Mucosa of rectum (tissue), 2 donors: ENCODE results near the gene TBC1D2.
"Not testable (repeated sequence)": the region's sequence is repeated elsewhere in the genome, so short reads cannot be mapped to it uniquely, and the experiment has no call there.

Source experiments
- H3K27ac ChIP-seq, 2 donors: one replicate each; pipeline ENCODE4 v1.7.0; 2013; ENCODE audit warnings: inconsistent platforms in 2 of 2, low read depth in 2 of 2, low read length in 2 of 2
- H3K27me3 ChIP-seq, 2 donors: one replicate each; pipeline ENCODE4 v1.7.0; 2013; ENCODE audit warnings: low read length in 2 of 2; ENCODE audit not compliant: control insufficient read depth in 2 of 2, insufficient read depth in 2 of 2
- H3K36me3 ChIP-seq, 2 donors: one replicate each; pipeline ENCODE4 v1.7.0; 2013; ENCODE audit warnings: low read length in 2 of 2; ENCODE audit not compliant: control insufficient read depth in 2 of 2, insufficient read depth in 2 of 2
- H3K4me1 ChIP-seq, 2 donors: one replicate each; pipeline ENCODE4 v1.7.0; 2013; ENCODE audit warnings: low read length in 2 of 2, mild to moderate bottlenecking in 1 of 2; ENCODE audit not compliant: control insufficient read depth in 2 of 2, insufficient read depth in 2 of 2
- H3K4me3 ChIP-seq, 2 donors: one replicate each; pipeline ENCODE4 v1.7.0; 2013; ENCODE audit warnings: low read length in 2 of 2
- H3K9ac ChIP-seq, 2 donors: one replicate each; pipeline ENCODE4 v1.7.0; 2013; ENCODE audit warnings: low read length in 2 of 2, low read depth in 1 of 2, mild to moderate bottlenecking in 1 of 2
- H3K9me3 ChIP-seq, 2 donors: one replicate each; pipeline ENCODE4 v1.7.0; 2013; ENCODE audit warnings: low read length in 2 of 2; ENCODE audit not compliant: control insufficient read depth in 2 of 2
- donor health status: healthy.
- donor health status: Normal muscosa, but diverticular disease.

The TBC1D2 gene

GRCh38 chr9:98276907-98277469 is 21.5 kb upstream of the TBC1D2 start:
- peaks cover 5 to 6% of the 10 kb centered on the region in 2 donors for H3K27me3 ChIP-seq
- H3K36me3 ChIP-seq: no peaks in the 10 kb centered on the region
- H3K27ac ChIP-seq: no peak overlapping the region
- no peak overlapping the region for H3K9ac ChIP-seq
- H3K4me3 ChIP-seq: no peak overlapping the region
- H3K4me1 ChIP-seq: no peaks in the 10 kb centered on the region
- no peaks in the 10 kb centered on the region for H3K9me3 ChIP-seq

- peaks cover under 1 to 6% of the 10 kb centered on the region in 2 donors for H3K27me3 ChIP-seq
- H3K9me3 ChIP-seq: no peaks in the 10 kb centered on the region
- no peak overlapping the region for H3K9ac ChIP-seq
- H3K4me3 ChIP-seq: no peak overlapping the region
- H3K27ac ChIP-seq: no peak overlapping the region
- no peaks in the 10 kb centered on the region for H3K4me1 ChIP-seq
- no peaks in the 10 kb centered on the region for H3K36me3 ChIP-seq
These were observed 19.7 kb upstream of the TBC1D2 start for GRCh38 chr9:98275159-98275558.

- Histone ChIP-seq H3K27me3 (peaks cover 0 to 6% of the 10 kb centered on the region in 2 donors), H3K4me1 (no peaks in the 10 kb centered on the region), H3K27ac (no peak overlapping the region), H3K9ac (no peak overlapping the region), H3K36me3 (no peaks in the 10 kb centered on the region), H3K9me3 (no peaks in the 10 kb centered on the region), H3K4me3 (no peak overlapping the region)
These were observed 16.6 kb upstream of the TBC1D2 start for GRCh38 chr9:98272083-98272482.

- peaks cover 0 to 4% of the 10 kb centered on the region in 2 donors for H3K27me3 ChIP-seq
- H3K9me3 ChIP-seq: no peaks in the 10 kb centered on the region
- no peak overlapping the region for H3K4me3 ChIP-seq
- H3K36me3 ChIP-seq: no peaks in the 10 kb centered on the region
- no peaks in the 10 kb centered on the region for H3K4me1 ChIP-seq
- H3K27ac ChIP-seq: no peak overlapping the region
- no peak overlapping the region for H3K9ac ChIP-seq
These were observed 16.0 kb upstream of the TBC1D2 start for GRCh38 chr9:98271479-98271878.

GRCh38 chr9:98270284-98270683 is 14.8 kb upstream of the TBC1D2 start:
- H3K27me3 ChIP-seq, H3K4me3 ChIP-seq, H3K27ac ChIP-seq, H3K36me3 ChIP-seq, H3K9ac ChIP-seq, H3K4me1 ChIP-seq, H3K9me3 ChIP-seq: not testable (repeated sequence)

GRCh38 chr9:98269652-98270051 is 14.2 kb upstream of the TBC1D2 start:
- not testable (repeated sequence) for H3K9ac ChIP-seq, H3K4me3 ChIP-seq, H3K4me1 ChIP-seq, H3K36me3 ChIP-seq, H3K27ac ChIP-seq, H3K27me3 ChIP-seq, H3K9me3 ChIP-seq

GRCh38 chr9:98267556-98267955 is 12.1 kb upstream of the TBC1D2 start:
- H3K9ac ChIP-seq, H3K9me3 ChIP-seq, H3K4me1 ChIP-seq, H3K27ac ChIP-seq, H3K27me3 ChIP-seq, H3K36me3 ChIP-seq, H3K4me3 ChIP-seq: not testable (repeated sequence)

- H3K36me3 ChIP-seq: no peaks in the 10 kb centered on the region
- H3K27ac ChIP-seq: no peak overlapping the region
- no peaks in the 10 kb centered on the region for H3K9me3 ChIP-seq
- H3K4me1 ChIP-seq: no peaks in the 10 kb centered on the region
- no peak overlapping the region for H3K4me3 ChIP-seq
- H3K27me3 ChIP-seq: no peaks in the 10 kb centered on the region
- H3K9ac ChIP-seq: no peak overlapping the region
These were observed 9.1 kb upstream of the TBC1D2 start for GRCh38 chr9:98264516-98264915.

GRCh38 chr9:98263482-98264357 is 8.3 kb upstream of the TBC1D2 start:
- Histone ChIP-seq H3K27me3 (no peaks in the 10 kb centered on the region), H3K9me3 (no peaks in the 10 kb centered on the region), H3K36me3 (no peaks in the 10 kb centered on the region), H3K9ac (no peak overlapping the region), H3K27ac (no peak overlapping the region), H3K4me1 (no peaks in the 10 kb centered on the region), H3K4me3 (no peak overlapping the region)

GRCh38 chr9:98263080-98263479 is 7.6 kb upstream of the TBC1D2 start:
- no peaks in the 10 kb centered on the region for H3K9me3 ChIP-seq
- H3K36me3 ChIP-seq: no peaks in the 10 kb centered on the region
- H3K4me3 ChIP-seq: no peak overlapping the region
- no peaks in the 10 kb centered on the region for H3K27me3 ChIP-seq
- H3K4me1 ChIP-seq: no peaks in the 10 kb centered on the region
- H3K9ac ChIP-seq: no peak overlapping the region
- H3K27ac ChIP-seq: no peak overlapping the region
